Kidney (tissue), 14 donors: ENCODE measurements around the gene ST3GAL6. TPM values are rescaled to one million over a fixed set of nuclear protein-coding genes. Genes with fewer than 3 reads are reported as not detected.

Source experiments
- DNase-seq, 5 donors: peaks; one replicate each; pipeline ENCODE4 v3.0.0-alpha.2; 2013 to 2020
- FAIRE-seq: peaks from 2 replicates; lab custom pipeline; 2012; peaks lifted over from hg19 to GRCh38; lab: Jason Lieb, UNC
- H3K27ac ChIP-seq, 2 donors: one replicate each; pipeline ENCODE4 v1.7.0; 2013; ENCODE audit warnings: low read depth in 2 of 2, low read length in 2 of 2, inconsistent platforms in 1 of 2
- H3K27me3 ChIP-seq: one replicate; pipeline ENCODE4 v1.7.1; 2013; ENCODE audit warnings: low read length, inconsistent platforms; ENCODE audit not compliant: control insufficient read depth, insufficient read depth
- H3K36me3 ChIP-seq, 3 donors: one replicate each; pipeline versions ENCODE4 v1.7.0 to v1.7.1; 2013; ENCODE audit warnings: low read length in 3 of 3, control low read depth in 1 of 3, inconsistent platforms in 1 of 3; ENCODE audit not compliant: insufficient read depth in 3 of 3, control insufficient read depth in 2 of 3
- H3K4me1 ChIP-seq, 3 donors: one replicate each; pipeline versions ENCODE4 v1.7.0 to v1.7.1; 2013; ENCODE audit warnings: low read length in 3 of 3, inconsistent platforms in 1 of 3, low read depth in 1 of 3; ENCODE audit not compliant: control insufficient read depth in 2 of 3, insufficient read depth in 2 of 3
- H3K4me3 ChIP-seq, 3 donors: one replicate each; pipeline versions ENCODE4 v1.7.0 to v1.8.1; 2013; ENCODE audit warnings: low read length in 3 of 3, control low read depth in 1 of 3, inconsistent platforms in 1 of 3
- H3K9ac ChIP-seq, 3 donors: one replicate each; pipeline versions ENCODE4 v1.7.0 to v1.7.1; 2013; ENCODE audit warnings: low read length in 3 of 3, control low read depth in 1 of 3, inconsistent platforms in 1 of 3
- H3K9me3 ChIP-seq, 3 donors: one replicate each; pipeline versions ENCODE4 v1.7.0 to v1.7.1; 2013; ENCODE audit warnings: low read length in 3 of 3, control low read depth in 1 of 3, inconsistent platforms in 1 of 3; ENCODE audit not compliant: control insufficient read depth in 2 of 3, insufficient read depth in 1 of 3
- intact Hi-C: fragments of 100-400 bp; cut with DNase I; formaldehyde crosslinking; loops from one replicate; pipeline ENCODE4 v1.11.1; 2022
- polyA plus RNA-seq: library from polyadenylated mRNA; stranded (reverse); fragments of 350-450 nt; fragmentation: Illumina TruSeq; extraction: RNeasy Lipid Tissue Mini Kit (QIAGEN cat#74804); gene quantifications from one replicate; pipeline ENCODE4 v1.2.3, GENCODE V29; 2014; ENCODE audit warnings: low read depth, low replicate concordance; ENCODE audit not compliant: insufficient read depth
- total RNA-seq: library from RNA; stranded (reverse); fragmentation: NEBNext Ultra II Directional; extraction: Animal tissue kit (Norgen Biotek cat#: 25700); gene quantifications from one replicate; pipeline ENCODE4 v1.2.1, GENCODE V29; 2021
- TF ChIP-seq, protein P1 (sequence below): IDR thresholded peaks from 3 replicates; pipeline ENCODE4 v1.5.1; 2012; ENCODE audit warnings: mild to moderate bottlenecking, moderate library complexity, borderline replicate concordance; ENCODE audit not compliant: insufficient read depth; ENCODE audit errors: extremely low read depth
- donor health status: control.
- donor health status: control.
- donor health status: control.
- donor health status: control.
- donor health status: control.
- donor health status: DM: yes; HTN: yes; CAD: no.
- donor health status: Normal renal cell carcinoma (clear cell type).

Gene ST3GAL6
- total and polyA plus RNA-seq, 2 donors from 2014 or later = 10.7 to 20.8 TPM

DNA sequence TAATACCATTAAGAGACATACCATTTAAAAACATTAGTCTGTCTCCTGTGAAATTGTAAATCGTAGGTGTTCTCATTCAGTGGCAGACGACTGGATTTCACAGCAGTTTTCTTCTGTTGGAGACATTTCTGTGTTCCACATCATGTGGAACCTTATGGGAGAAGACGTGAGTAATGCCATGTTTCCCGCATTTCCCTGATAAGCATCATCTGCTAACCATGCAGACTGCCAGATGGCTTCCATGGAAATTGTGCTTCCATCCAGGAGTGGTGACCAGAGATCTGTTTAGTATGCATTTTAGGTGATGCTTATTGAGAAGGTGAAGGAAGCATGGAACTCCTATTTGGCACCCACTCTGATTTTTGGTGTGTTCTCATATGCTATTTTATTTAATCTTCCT, 28.4 kb upstream of the ST3GAL6 start:
- Histone ChIP-seq H3K27ac (no peak overlapping the region), H3K36me3 (no peaks in the 10 kb centered on the region), H3K27me3 (no peaks in the 10 kb centered on the region), H3K4me3 (no peak overlapping the region), H3K9me3 (no peaks in the 10 kb centered on the region), H3K9ac (no peak overlapping the region), H3K4me1 (no peaks in the 10 kb centered on the region)
- intact Hi-C loops = no loop called here
- no peak for FAIRE-seq
- TF ChIP-seq, protein P1, sequence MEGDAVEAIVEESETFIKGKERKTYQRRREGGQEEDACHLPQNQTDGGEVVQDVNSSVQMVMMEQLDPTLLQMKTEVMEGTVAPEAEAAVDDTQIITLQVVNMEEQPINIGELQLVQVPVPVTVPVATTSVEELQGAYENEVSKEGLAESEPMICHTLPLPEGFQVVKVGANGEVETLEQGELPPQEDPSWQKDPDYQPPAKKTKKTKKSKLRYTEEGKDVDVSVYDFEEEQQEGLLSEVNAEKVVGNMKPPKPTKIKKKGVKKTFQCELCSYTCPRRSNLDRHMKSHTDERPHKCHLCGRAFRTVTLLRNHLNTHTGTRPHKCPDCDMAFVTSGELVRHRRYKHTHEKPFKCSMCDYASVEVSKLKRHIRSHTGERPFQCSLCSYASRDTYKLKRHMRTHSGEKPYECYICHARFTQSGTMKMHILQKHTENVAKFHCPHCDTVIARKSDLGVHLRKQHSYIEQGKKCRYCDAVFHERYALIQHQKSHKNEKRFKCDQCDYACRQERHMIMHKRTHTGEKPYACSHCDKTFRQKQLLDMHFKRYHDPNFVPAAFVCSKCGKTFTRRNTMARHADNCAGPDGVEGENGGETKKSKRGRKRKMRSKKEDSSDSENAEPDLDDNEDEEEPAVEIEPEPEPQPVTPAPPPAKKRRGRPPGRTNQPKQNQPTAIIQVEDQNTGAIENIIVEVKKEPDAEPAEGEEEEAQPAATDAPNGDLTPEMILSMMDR = no peak
- no peak for DNase-seq

DNA sequence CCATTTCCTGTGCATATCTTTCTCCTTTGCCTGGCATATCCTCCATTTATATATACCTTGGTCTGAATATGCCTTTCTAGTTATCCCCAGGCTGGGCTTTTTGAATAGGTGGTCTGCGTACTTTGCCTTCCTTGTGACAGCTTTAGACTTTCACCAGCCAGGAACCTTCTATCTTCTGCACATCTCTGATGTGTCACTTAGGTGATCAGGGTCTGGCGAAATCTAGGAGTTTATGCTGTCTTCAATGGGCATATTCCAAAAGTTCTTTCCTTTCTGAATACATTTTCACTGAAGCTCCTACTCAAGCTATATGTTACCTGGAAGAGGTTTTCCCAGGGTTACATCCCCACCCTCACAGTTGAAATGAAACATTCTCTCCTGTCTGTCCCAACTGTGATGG, 27.8 kb upstream of the ST3GAL6 start:
- no peak for FAIRE-seq
- no peaks in the 10 kb centered on the region for H3K9me3 ChIP-seq
- H3K9ac ChIP-seq = no peak overlapping the region
- no peak overlapping the region for H3K4me3 ChIP-seq
- no peaks in the 10 kb centered on the region for H3K27me3 ChIP-seq
- H3K4me1 ChIP-seq = no peaks in the 10 kb centered on the region
- TF ChIP-seq, protein P1 = no peak
- H3K27ac ChIP-seq = no peak overlapping the region
- no peaks in the 10 kb centered on the region for H3K36me3 ChIP-seq
- DNase-seq = no peak
- intact Hi-C loops = no loop called here

DNA sequence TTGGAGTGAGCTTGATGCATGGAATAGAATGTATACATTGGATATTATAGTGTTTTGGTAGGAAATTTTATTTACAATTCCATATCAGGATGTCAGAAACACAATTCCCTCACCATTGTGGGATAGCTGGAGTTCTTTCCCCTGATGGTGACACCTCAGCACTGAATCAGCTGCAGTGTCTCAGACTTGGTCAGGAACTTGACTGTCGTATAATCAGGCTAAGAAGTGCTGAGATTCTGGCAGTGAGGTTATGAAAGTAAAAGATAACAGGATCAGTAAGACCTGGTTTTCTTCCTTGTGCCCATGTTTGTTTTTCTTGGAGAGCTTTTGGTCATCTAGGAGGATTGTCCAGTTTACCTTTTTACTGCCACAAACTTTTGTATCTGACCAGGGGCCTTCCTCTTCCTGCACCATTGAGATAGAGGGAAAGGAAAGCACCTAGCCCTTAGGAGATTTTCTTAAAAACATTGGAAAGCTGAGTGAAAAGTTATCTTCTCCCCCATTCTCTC, 27.3 kb upstream of the ST3GAL6 start:
- intact Hi-C loops = no loop called here
- no peak overlapping the region for H3K4me3 ChIP-seq

More for the DNA sequence above, 27.3 kb upstream of the ST3GAL6 start:
- H3K4me1 ChIP-seq = no peaks in the 10 kb centered on the region
- FAIRE-seq = no peak
- no peaks in the 10 kb centered on the region for H3K27me3 ChIP-seq
- H3K9ac ChIP-seq = no peak overlapping the region
- DNase-seq = no peak
- no peaks in the 10 kb centered on the region for H3K36me3 ChIP-seq
- TF ChIP-seq, protein P1 = no peak
- no peaks in the 10 kb centered on the region for H3K9me3 ChIP-seq
- no peak overlapping the region for H3K27ac ChIP-seq
